Lung (tissue), 12 donors: ENCODE measurements around the gene PITPNM1. TPM values are rescaled to one million over a fixed set of nuclear protein-coding genes. Genes with fewer than 3 reads are reported as not detected.
"Not testable (repeated sequence)": the region's sequence is repeated elsewhere in the genome, so short reads cannot be mapped to it uniquely, and the experiment has no call there.

Source experiments
- ATAC-seq: fragments of 200-7000 bp; cut with Tn5 transposase; one replicate; pipeline ENCODE4 v1.9.1; 2020; ENCODE audit warnings: moderate number of reproducible peaks; ENCODE audit not compliant: insufficient read depth, low FRiP score
- DNase-seq, 3 donors: peaks; one replicate each; pipeline ENCODE4 v3.0.0-alpha.2; 2013 to 2017
- H3K27ac ChIP-seq, 2 donors: one replicate each; pipeline ENCODE4 v1.5.1; 2013; ENCODE audit warnings: mild to moderate bottlenecking in 2 of 2, moderate library complexity in 2 of 2, control low read depth in 1 of 2, inconsistent platforms in 1 of 2, low read depth in 1 of 2, low read length in 1 of 2
- H3K27me3 ChIP-seq, 3 donors: one replicate each; pipeline ENCODE4 v1.5.1; 2013; ENCODE audit warnings: low read length in 2 of 3; ENCODE audit not compliant: control insufficient read depth in 3 of 3, insufficient read depth in 3 of 3
- H3K36me3 ChIP-seq, 4 donors: one replicate each; pipeline ENCODE4 v1.5.1; 2013; ENCODE audit warnings: low read length in 4 of 4, mild to moderate bottlenecking in 1 of 4, moderate library complexity in 1 of 4; ENCODE audit not compliant: control insufficient read depth in 4 of 4, insufficient read depth in 4 of 4
- H3K4me1 ChIP-seq, 5 donors: one replicate each; pipeline ENCODE4 v1.5.1; 2013; ENCODE audit warnings: low read length in 5 of 5, mild to moderate bottlenecking in 2 of 5, moderate library complexity in 1 of 5; ENCODE audit not compliant: control insufficient read depth in 5 of 5, insufficient read depth in 5 of 5
- H3K4me3 ChIP-seq: one replicate; pipeline ENCODE4 v1.5.1; 2013; ENCODE audit warnings: mild to moderate bottlenecking, control low read depth, moderate library complexity
- H3K9ac ChIP-seq, 2 donors: one replicate each; pipeline ENCODE4 v1.5.1; 2013; ENCODE audit warnings: low read length in 2 of 2, control low read depth in 1 of 2; ENCODE audit not compliant: insufficient read depth in 1 of 2
- H3K9me3 ChIP-seq, 4 donors: one replicate each; pipeline ENCODE4 v1.5.1; 2013; ENCODE audit warnings: low read length in 3 of 4, mild to moderate bottlenecking in 1 of 4, moderate library complexity in 1 of 4; ENCODE audit not compliant: control insufficient read depth in 4 of 4, insufficient read depth in 3 of 4
- CTCF ChIP-seq: IDR thresholded peaks from 2 replicates; pipeline ENCODE4 v1.5.1; 2012; ENCODE audit warnings: mild to moderate bottlenecking; ENCODE audit errors: control extremely low read depth, extremely low read depth
- WGBS, 2 donors: extraction: QIAGEN DNeasy Blood & Tissue Kit; methylation state at CpG; one replicate each; pipeline ENCODE4 v1.1.7; 2013; 5-methylcytosine and 5-hydroxymethylcytosine counted together
- polyA plus RNA-seq, 2 donors: library from polyadenylated mRNA; stranded (reverse); fragments of 200-250 nt; gene quantifications; one replicate each; pipeline ENCODE4 v1.2.1, GENCODE V29; 2013
- total RNA-seq, 2 donors: library from RNA; depleted of rRNA in 1 of 2; stranded (reverse); fragments of >200 nt in 1 of 2; gene quantifications; one replicate each; pipeline ENCODE4 v1.2.1, GENCODE V29; 2014 to 2021
- donor health status: control.
- donor health status: control.
- donor health status: Bipolar disorder and iron deficiency.
- donor health status: healthy.
- donor health status: DM: yes; HTN: yes; CAD: no.

PITPNM1 gene
- total and polyA plus RNA-seq, 4 donors, result 23.2 to 67.3 (median 36.3) TPM

GRCh38 chr11:67517784-67518552, 12.8 kb upstream of the PITPNM1 start:
- H3K4me1 ChIP-seq, result no peaks in the 10 kb centered on the region
- H3K9me3 ChIP-seq, result peaks cover 0 to 2% (median 0%) of the 10 kb centered on the region in 4 donors
- DNase-seq (no peak), ATAC-seq (no peak)
- no peaks in the 10 kb centered on the region for H3K27me3 ChIP-seq
- H3K4me3 ChIP-seq, result no peak overlapping the region
- TF ChIP-seq CTCF, result no peak
- no peak overlapping the region for H3K27ac ChIP-seq
- 81 to 91% methylated on average over 10 of the region's 10 CpGs for WGBS, 2 donors
- H3K9ac ChIP-seq, result no peak overlapping the region
- H3K36me3 ChIP-seq, result no peaks in the 10 kb centered on the region

- ATAC-seq (no peak), DNase-seq (no peak)
- no peaks in the 10 kb centered on the region for H3K27me3 ChIP-seq
- H3K36me3 ChIP-seq, result no peaks in the 10 kb centered on the region
- H3K4me1 ChIP-seq, result no peaks in the 10 kb centered on the region
- peaks cover 0 to 2% (median 0%) of the 10 kb centered on the region in 4 donors for H3K9me3 ChIP-seq
- TF ChIP-seq CTCF, result no peak
- WGBS, 2 donors, result 92 to 93% methylated on average over 9 of the region's 9 CpGs
- H3K9ac ChIP-seq, result no peak overlapping the region
- H3K4me3 ChIP-seq, result no peak overlapping the region
- H3K27ac ChIP-seq, result no peak overlapping the region
Observed at GRCh38 chr11:67516806-67517205, 11.6 kb upstream of the PITPNM1 start.

- Histone ChIP-seq H3K4me1 (peaks cover 0 to under 1% (median 0%) of the 10 kb centered on the region in 5 donors), H3K9me3 (no peaks in the 10 kb centered on the region), H3K4me3 (no peak overlapping the region), H3K27me3 (peaks cover 0 to 2% (median 0%) of the 10 kb centered on the region in 3 donors), H3K9ac (no peak overlapping the region), H3K27ac (no peak overlapping the region), H3K36me3 (no peaks in the 10 kb centered on the region)
- ATAC-seq (no peak), DNase-seq (no peak)
- TF ChIP-seq CTCF, result no peak
- 76 to 81% methylated on average over 7 of the region's 7 CpGs for WGBS, 2 donors
Observed at GRCh38 chr11:67514116-67514515, 9.0 kb upstream of the PITPNM1 start.

GRCh38 chr11:67511558-67511957, 6.4 kb upstream of the PITPNM1 start:
- H3K9ac ChIP-seq, H3K27ac ChIP-seq, H3K36me3 ChIP-seq, H3K27me3 ChIP-seq, ATAC-seq, H3K4me3 ChIP-seq, H3K9me3 ChIP-seq, DNase-seq: not testable (repeated sequence)
- WGBS, 2 donors, result 89 to 92% methylated on average over 4 of the region's 4 CpGs
- peaks cover 0 to 12% (median 3%) of the 10 kb centered on the region in 5 donors for H3K4me1 ChIP-seq
